Pericardium fibroblast (primary cell): Measurements from ENCODE around the gene TPRN. TPM values are rescaled to one million over a fixed set of nuclear protein-coding genes. Genes with fewer than 3 reads are reported as not detected.

Experiments used
- total RNA-seq: library from RNA; depleted of rRNA; stranded (reverse); fragments of >200 nt; gene quantifications from 2 replicates; pipeline ENCODE4 v1.2.3, GENCODE V29; 2015

The TPRN gene
- total RNA-seq = 12.4 and 16.1 TPM in 2 replicates

GRCh38 chr9:137200311-137201204, at the start of gene TPRN:
TPRN (minus strand) TSS chr9:137200741; CDS start chr9:137200711, 30 bp downstream.

GRCh38 chr9:137240841-137241489, 40.4 kb upstream of the TPRN start, which contains the start of gene TUBB4B:
TUBB4B (plus strand) TSS chr9:137241287; CDS start chr9:137241361, 74 bp downstream.

GRCh38 chr9:137230705-137231371, 30.3 kb upstream of the TPRN start, which contains the start of gene SLC34A3:
SLC34A3 (plus strand) TSS chr9:137230901; CDS start chr9:137231703, 802 bp downstream.

GRCh38 chr9:137227054-137227852, 26.7 kb upstream of the TPRN start, which contains the start of gene RNF224:
RNF224 (plus strand) TSS chr9:137227502; CDS start chr9:137228336, 834 bp downstream.

GRCh38 chr9:137224830-137225694, 24.5 kb upstream of the TPRN start, which contains the start of gene CYSRT1:
CYSRT1 (plus strand) TSS chr9:137225174; CDS start chr9:137225622, 448 bp downstream.

DNA sequence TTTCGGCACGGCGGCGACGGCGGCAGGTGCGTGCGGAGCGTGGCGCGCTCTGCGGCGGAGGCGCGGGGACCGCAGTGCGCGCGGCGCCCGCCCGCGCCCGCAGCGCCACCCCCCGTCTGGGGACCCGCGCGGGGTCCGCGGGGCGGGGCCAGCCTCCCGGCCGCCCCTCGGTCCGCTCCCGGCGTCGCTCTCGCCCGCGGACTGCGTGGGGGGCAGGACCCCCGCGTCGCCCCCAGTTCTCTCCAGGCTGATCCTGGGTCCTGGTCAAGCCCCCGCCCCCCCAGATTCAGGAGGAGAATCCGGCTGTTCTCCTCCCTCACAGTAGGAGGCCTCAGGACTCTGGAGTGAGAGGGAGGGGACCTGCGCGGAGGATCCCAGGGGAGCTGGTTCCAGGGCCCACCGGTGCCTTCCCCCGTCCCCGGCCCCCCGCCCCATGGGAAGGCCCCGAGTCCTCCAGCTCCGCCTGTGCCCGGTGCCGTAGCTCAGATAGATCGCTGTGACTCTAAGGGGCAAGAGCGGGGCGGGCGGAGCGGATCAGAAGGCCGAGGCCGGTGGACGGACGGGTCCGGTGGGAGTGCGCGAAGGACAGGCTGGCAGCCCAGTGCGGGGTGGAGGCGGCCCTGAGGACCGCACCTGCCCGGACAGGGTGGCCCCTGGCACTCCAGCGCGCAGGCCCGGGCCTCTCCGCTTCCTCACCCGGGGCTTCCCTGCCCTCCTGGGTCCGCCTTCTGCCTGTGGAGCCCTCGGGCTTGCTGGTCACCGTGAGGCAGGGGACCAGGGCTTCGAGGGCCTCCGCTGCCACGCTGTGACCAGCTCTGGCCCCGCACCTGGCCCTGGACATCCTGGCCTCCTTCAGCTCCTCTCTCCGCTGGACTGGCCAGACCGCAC, 21.9 kb upstream of the TPRN start, which contains the start of gene RNF208:
RNF208 (minus strand) TSS at position 51 of the 888 bp plus-strand sequence. CDS start 1,028 bp downstream, outside the sequence.

DNA sequence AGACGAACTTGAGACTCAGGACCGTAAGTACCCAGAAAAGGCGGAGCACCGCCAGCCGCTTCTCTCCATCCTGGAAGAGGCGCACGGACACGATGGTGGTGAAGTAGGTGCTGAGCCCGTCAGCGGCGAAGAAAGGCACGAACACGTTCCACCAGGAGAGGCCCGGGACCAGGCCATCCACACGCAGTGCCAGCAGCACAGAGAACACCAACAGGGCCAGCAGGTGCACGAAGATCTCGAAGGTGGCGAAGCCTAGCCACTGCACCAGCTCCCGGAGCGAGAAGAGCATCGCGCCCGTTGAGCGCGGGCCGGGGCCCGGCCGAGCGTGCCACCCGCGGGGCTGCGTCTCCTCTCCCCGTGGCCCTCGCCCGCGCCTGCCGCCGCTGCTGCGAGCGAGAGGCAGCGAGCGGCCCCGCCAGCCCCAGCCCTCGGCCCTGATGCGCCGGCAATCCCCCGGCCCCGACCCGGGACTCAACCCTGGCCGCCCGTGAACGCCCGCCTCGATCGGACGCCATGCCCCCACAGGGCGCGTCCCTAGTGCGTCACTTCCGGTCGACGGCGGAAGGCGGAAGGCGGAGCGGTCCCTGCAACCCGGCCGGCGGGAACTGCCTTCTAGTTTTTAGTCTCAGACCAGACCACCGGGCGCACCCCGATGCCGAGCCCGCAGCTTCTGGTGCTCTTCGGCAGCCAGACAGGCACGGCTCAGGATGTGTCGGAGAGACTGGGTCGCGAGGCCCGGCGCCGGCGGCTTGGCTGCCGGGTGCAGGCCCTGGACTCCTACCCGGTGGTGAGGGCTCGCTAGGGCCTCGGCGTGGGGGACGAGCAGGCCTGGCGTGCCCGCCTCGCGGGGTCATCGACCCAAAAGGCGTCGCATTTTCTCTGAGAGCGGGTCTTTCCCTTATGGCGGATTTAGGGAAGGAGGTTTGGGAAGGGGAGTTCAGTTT, 4.9 kb upstream of the TPRN start, which contains the start of the genes NDOR1 and TMEM203:
NDOR1 (plus strand) TSS at position 575 of the 944 bp plus-strand sequence; CDS start at position 653, 78 bp downstream.
TMEM203 (minus strand) TSS at position 523 of the 944 bp plus-strand sequence; CDS start at position 289, 234 bp downstream.

DNA sequence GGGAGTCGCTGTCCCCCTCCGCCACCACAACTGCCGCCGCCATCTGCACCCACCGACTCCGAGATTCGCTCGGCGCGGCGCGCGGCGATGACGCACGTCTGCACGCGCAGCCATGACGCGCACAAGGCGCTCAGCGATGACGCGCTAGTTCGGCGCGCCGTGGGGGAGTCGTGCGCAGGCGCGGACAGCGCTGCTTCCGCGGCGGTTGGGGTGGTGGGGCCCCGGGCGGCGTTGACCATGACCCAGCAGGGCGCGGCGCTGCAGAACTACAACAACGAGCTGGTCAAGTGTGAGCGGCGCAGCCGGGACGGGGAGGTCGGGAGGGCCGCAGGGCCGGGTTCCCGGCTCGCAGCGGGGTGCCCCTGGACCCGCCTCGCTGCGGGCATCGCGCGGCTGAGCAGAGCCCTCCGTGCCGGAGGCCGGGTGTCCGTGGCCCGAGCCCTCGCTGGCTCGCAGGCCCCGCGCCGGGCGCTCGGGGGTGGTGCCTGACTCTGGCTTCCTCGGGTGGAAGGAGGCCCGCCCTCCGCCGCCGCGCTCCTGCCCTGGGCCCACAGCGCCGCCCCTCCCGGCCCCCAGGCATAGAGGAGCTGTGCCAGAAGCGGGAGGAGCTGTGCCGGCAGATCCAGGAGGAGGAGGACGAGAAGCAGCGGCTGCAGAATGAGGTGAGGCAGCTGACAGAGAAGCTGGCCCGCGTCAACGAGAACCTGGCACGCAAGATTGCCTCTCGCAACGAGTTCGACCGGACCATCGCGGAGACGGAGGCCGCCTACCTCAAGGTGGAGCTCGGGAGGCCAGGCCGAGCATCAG, 11.8 kb downstream of the TPRN start, which contains the start of the genes ANAPC2 and SSNA1:
ANAPC2 (minus strand) TSS at position 71 of the 807 bp plus-strand sequence; CDS start at position 43, 28 bp downstream.
SSNA1 (plus strand) TSS at position 187 of the 807 bp plus-strand sequence; CDS start at position 238, 51 bp downstream.

GRCh38 chr9:137169896-137170358, 30.6 kb downstream of the TPRN start, which contains the start of gene LRRC26:
LRRC26 (minus strand) TSS chr9:137170051; CDS start chr9:137169943, 108 bp downstream.

Other genes with a start within 250 kb of the TPRN start
- gene LCN12, start 248.5 kb downstream of the TPRN start, total RNA-seq = not detected in 2 replicates
- 304 and 428 TPM in 2 replicates for gene PTGDS, start 223.2 kb downstream of the TPRN start, total RNA-seq
- 1.4 and 2.2 TPM in 2 replicates for gene LCNL1, start 217.7 kb downstream of the TPRN start, total RNA-seq
- 36.9 and 65.2 TPM in 2 replicates for gene PAXX, start 208.3 kb downstream of the TPRN start, total RNA-seq
- 11.9 and 74.5 TPM in 2 replicates for gene CLIC3, start 204.2 kb downstream of the TPRN start, total RNA-seq
- 14.5 and 18.3 TPM in 2 replicates for gene ABCA2, start 172.5 kb downstream of the TPRN start, total RNA-seq
- gene FUT7, start 168.7 kb downstream of the TPRN start, total RNA-seq = not detected in 2 replicates
- gene NPDC1, start 154.6 kb downstream of the TPRN start, total RNA-seq = 54.4 and 67.6 TPM in 2 replicates
- gene ENTPD2, start 146.7 kb downstream of the TPRN start, total RNA-seq = 0.09 and 0.12 TPM in 2 replicates
- gene SAPCD2, start 130.2 kb downstream of the TPRN start, total RNA-seq = 0.34 and 0.70 TPM in 2 replicates
- gene UAP1L1, start 123.2 kb downstream of the TPRN start, total RNA-seq = 12.0 and 13.6 TPM in 2 replicates
- 61.3 and 66.3 TPM in 2 replicates for gene MAN1B1, start 113.8 kb downstream of the TPRN start, total RNA-seq
- gene DPP7, start 86.0 kb downstream of the TPRN start, total RNA-seq = 106 and 123 TPM in 2 replicates
- not detected in 2 replicates for gene GRIN1, start 61.6 kb downstream of the TPRN start, total RNA-seq
- not detected in 2 replicates for gene LRRC26, start 30.7 kb downstream of the TPRN start, total RNA-seq
- not detected in 2 replicates for gene TMEM210, start 28.7 kb downstream of the TPRN start, total RNA-seq
- gene ANAPC2, start 12.2 kb downstream of the TPRN start, total RNA-seq = 10.4 and 10.9 TPM in 2 replicates
- 65.7 and 87.8 TPM in 2 replicates for gene SSNA1, start 12.1 kb downstream of the TPRN start, total RNA-seq
- gene TMEM203, start 4.9 kb upstream of the TPRN start, total RNA-seq = 30.5 and 33.1 TPM in 2 replicates
- 8.8 and 11.2 TPM in 2 replicates for gene NDOR1, start 5.0 kb upstream of the TPRN start, total RNA-seq
- gene RNF208, start 21.5 kb upstream of the TPRN start, total RNA-seq = not detected in 2 replicates
- 0.17 TPM in 1 of 2 replicates, not detected in the other for gene CYSRT1, start 24.4 kb upstream of the TPRN start, total RNA-seq
- not detected in 2 replicates for gene RNF224, start 26.8 kb upstream of the TPRN start, total RNA-seq
- not detected in 2 replicates for gene SLC34A3, start 30.2 kb upstream of the TPRN start, total RNA-seq
- 115 and 248 TPM in 2 replicates for gene TUBB4B, start 40.5 kb upstream of the TPRN start, total RNA-seq
- gene STPG3, start 50.5 kb upstream of the TPRN start, total RNA-seq = not detected in 2 replicates
- 33.8 and 44.2 TPM in 2 replicates for gene NELFB, start 54.6 kb upstream of the TPRN start, total RNA-seq
- 4.6 and 15.5 TPM in 2 replicates for gene TOR4A, start 77.0 kb upstream of the TPRN start, total RNA-seq
- 0.35 and 3.4 TPM in 2 replicates for gene NRARP, start 101.5 kb upstream of the TPRN start, total RNA-seq
- 4.9 and 17.6 TPM in 2 replicates for gene EXD3, start 222.4 kb upstream of the TPRN start, total RNA-seq
- gene NOXA1, start 222.7 kb upstream of the TPRN start, total RNA-seq = 0.17 and 0.23 TPM in 2 replicates
- not detected in 2 replicates for gene ENTPD8, start 240.6 kb upstream of the TPRN start, total RNA-seq